T47D (cell line): ENCODE results near the gene ATF7IP2.
A peak's percentile ranks its signal among the peaks of the same experiment; 100 is the strongest.

Experiments used
- DNase-seq, 2 experiments: peaks; one replicate each; pipeline versions ENCODE4 v3.0.0 to v3.0.0-alpha.2; 2011 to 2012; ENCODE audit warnings: low read depth in 1 of 2, low spot score in 1 of 2
- JUND ChIP-seq: IDR thresholded peaks from 2 replicates; pipeline ENCODE4 v1.6.1; 2012; ENCODE audit warnings: low read depth
- in situ Hi-C: cut with HindIII; loops from 2 replicates; pipeline ENCODE4 v1.10.0; 2016; ENCODE audit warnings: low sequenced_read_pairs, low pct_unique_long_range_greater_than_20kb

ATF7IP2 gene

DNA sequence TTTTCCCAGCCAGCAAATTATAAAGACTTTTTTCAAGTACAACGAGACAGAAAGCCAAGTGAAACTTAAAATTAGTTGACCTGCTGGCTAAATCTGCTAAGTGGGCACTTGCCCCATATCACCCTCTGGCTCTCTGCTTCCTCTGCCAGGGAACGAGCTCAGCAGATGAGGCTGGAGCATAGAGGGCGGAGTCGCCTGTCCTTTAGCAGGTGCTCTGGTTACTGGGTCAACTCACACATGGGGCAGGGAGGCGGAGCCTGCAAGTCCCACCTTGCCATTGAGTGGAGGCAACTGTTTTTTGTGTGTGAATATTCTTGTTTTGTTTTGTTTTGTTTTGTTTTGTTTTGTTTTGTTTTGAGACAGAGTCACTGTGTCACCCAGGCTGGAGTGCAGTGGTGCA lies 132.0 kb downstream of the ATF7IP2 start:
- peak in 1 of 2 experiments; percentile 38 for DNase-seq

GRCh38 chr16:10518479-10519041 lies 132.7 kb downstream of the ATF7IP2 start:
- in situ Hi-C loops: no loop called here
- TF ChIP-seq JUND: no peak

More for the DNA sequence above, 132.0 kb downstream of the ATF7IP2 start:
- TF ChIP-seq JUND: no peak
- in situ Hi-C loops: no loop called here

GRCh38 chr16:10519297-10519696 lies 133.4 kb downstream of the ATF7IP2 start:
- DNase-seq: no peak
- no peak for TF ChIP-seq JUND
- in situ Hi-C loops: no loop called here

More at GRCh38 chr16:10518479-10519041, 132.7 kb downstream of the ATF7IP2 start:
- DNase-seq: no peak

DNA sequence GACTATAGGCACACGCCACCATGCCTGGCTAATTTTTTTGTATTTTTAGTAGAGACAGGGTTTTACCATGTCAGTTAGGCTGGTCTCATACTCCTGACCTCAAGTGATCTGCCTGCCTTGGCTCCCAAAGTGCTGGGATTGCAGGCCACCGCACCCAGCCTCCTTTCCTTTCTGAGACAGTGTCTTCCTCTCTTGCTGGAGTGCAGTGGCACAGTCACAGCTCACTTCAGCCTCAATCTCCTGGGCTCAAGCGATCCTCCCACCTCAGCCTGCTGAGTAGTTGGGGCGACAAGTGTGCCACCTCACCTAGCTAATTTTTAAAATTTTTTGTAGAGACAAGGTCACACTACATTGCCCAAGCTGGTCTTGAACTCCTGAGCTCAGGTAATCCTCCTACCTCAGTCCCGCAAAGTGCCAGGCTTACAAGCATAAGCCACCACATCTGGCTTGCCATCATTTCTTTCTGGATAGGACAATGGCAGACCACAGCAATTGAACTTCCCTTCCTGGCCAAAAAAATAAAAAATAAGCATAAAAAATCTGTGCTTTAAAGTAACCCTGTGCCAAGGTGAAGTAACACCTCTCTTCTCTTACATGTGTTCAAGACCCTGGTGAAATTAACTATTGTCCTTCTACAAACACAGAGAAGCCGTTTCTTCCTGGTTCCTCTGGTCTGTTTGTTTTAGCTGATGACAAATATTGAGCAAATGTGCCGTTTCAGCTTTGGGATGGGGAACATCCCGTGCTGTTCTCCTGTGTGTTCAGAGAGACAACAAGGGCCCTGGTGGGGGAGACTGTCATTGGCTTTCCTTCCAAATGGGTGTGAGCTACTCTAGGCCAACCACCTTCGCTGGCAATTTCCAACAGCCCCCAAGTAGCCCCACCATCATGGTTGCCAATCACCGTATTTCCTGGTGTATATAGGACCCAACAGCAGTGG lies 134.3 kb downstream of the ATF7IP2 start:
- TF ChIP-seq JUND: no peak
- in situ Hi-C loops: no loop called here
- peak in 1 of 2 experiments; percentile 90 for DNase-seq

DNA sequence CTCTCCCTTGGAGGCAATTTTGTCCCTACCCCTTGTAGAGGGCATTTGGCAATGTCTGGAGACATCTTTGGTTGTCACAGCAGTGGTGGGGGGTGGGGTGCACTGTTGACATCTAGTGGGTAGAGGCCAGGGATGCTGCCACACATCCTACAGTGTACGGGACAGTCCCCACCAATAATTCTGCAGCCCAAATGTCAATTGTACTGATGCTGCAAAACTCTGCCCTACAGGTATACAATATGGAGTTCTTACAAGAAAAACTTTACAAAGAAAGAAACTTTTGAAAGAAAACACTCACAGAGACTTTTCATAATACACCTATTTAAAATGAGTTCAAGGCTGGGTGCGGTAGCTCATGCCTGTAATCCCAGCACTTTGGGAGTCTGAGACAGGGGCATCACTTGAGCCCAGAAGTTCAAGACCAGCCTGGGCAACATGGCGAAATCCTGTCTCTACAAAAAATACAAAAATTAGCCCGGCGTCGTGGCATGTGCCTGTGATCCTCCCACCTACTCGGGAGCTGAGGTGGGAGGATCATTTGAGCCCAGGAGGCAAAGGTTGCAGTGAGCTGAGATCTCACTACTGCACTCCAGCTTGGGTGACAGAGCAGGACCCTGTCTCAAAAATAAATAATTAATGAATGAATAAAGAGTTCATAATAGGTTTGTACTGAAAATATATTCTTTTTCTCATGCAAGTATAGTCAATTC lies 135.2 kb downstream of the ATF7IP2 start:
- TF ChIP-seq JUND: no peak
- no peak for DNase-seq
- in situ Hi-C loops: no loop called here

DNA sequence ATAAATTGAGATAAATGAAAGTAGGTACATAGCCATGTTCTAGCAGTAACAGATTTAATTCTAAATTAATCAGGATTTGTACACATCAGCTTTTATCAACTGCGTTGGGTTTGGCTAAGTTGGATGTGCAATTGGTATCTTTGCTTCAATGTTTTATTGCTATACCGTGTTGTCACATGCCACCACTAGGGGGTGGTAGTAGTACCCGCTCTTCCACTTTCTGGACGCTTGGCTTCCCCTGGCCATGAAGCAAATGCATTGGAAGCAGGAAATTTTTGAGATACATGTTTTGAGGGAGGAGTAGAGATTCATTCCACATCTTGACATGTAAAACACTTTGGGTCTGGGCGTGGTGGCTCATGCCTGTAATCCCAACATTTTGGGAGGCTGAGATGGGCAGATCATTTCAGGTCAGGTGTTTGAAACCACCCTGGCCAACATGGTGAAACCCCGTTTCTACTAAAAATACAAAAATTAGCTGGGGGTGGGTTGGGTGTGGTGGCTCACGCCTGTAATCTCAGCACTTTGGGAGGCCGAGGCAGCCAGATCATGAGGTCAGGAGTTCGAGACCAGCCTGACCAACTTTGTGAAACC lies 135.9 kb downstream of the ATF7IP2 start:
- in situ Hi-C loops: no loop called here
- DNase-seq: peak; percentile 43 to 86
- TF ChIP-seq JUND: no peak

DNA sequence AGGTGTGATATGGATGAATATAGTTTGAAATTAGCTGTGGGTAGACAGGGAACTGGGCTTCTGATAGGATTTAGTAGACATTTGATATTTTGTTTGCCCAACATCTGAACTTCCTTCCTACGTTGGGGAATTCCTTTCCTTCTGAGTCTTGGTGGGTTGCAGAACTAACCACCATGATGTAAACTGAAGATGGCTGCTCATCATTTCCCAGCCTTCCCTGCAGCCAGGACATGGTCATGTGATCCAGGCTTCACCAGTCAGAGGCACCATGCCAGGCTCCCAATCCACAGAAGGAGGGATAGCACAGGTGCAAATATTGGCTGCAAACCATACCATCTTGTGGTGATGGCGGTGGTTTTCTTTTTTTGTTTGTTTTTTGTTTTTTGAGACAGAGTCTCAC lies 137.1 kb downstream of the ATF7IP2 start:
- in situ Hi-C loops: no loop called here
- no peak for TF ChIP-seq JUND

GRCh38 chr16:10525214-10525825 lies 139.5 kb downstream of the ATF7IP2 start:
- in situ Hi-C loops: no loop called here
- no peak for TF ChIP-seq JUND
- DNase-seq: no peak

More for the DNA sequence above, 137.1 kb downstream of the ATF7IP2 start:
- peak in 1 of 2 experiments; percentile 17 for DNase-seq

- DNase-seq: no peak
- no peak for TF ChIP-seq JUND
- in situ Hi-C loops: no loop called here
Observed at GRCh38 chr16:10526962-10527361, 141.1 kb downstream of the ATF7IP2 start.

DNA sequence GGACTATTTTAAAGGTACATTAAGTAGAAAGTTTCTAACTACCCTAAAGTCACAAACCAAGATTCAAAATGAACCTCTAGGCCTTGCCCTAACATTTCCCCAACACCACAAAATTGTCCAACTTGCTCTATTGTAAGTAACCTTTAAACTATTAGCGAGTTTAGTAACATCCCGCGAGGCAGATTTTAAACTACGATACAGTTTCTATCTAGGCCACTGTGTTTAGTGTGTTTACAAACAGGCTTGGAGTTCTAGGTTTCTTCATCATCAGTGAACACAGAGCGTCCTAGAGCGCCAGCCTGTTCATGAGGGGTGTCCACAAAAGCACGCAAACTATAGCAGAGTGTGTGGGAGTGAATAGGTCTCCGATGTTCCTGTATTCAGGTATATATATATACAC lies 142.8 kb downstream of the ATF7IP2 start:
- no peak for TF ChIP-seq JUND
- DNase-seq: no peak
- in situ Hi-C loops: no loop called here

- TF ChIP-seq JUND: no peak
- no peak for DNase-seq
- in situ Hi-C loops: no loop called here
Observed at GRCh38 chr16:10529895-10530669, 144.2 kb downstream of the ATF7IP2 start.
